ENCODE results near the gene ECT2.

DNA sequence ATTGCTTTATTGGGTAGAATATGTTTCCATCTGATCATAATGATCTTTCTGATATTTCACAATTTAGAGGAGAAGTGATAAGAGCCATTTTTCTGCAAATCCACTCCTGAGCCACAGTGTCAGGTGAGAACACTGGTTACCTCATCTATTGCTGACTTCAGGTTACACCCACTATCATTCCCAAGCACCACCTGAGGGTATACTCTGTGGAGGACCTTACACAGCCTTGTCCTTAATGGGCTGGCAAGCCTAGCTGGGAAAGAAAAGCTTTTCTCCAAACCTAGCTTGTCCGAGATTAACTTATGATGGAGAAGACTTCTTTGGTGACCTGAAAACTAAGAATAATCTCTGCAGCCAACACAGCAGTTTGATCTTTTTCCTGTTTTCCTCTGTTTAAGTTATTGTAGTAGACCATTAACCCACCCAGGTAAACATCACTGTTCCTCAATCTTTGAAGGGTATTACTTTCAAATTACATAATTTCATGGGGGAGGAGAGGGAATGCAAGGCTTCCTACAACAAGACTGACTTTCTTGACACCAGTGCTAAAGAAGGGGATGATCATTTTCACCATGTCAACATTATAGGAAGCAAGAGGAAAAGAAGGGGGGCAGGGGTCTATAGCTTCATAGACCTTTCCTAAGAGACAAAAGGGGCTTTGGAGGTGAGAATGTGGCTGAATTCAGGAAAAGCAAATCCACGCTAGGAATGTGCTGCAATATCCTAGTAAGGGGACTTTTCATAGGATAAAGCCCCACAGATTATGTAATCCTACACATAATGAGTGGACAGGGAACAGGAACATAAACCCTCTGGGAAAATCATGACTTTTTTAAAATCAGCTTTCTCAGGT, 41.4 kb upstream of the ECT2 start:
- TF ChIP-seq CTCF (optimal IDR thresholded peaks at IDR 0.05 in 1 of 3, IDR thresholded peaks at IDR 0.05 in 1 of 3, conservative IDR thresholded peaks at IDR 0.05 in 1 of 3; ENCODE audit: extremely low read depth in 1 of 3, insufficient read depth in 2 of 3, low read length in 3 of 3): no peak
- TF ChIP-seq EZH2 (IDR thresholded peaks at IDR 0.05; ENCODE audit: low read length): no peak

Measured in keratinocyte (primary cell).